Cardiac muscle cell (in vitro differentiated cells and primary cell): Measurements from ENCODE around the gene MCM8. TPM values are rescaled to one million over a fixed set of nuclear protein-coding genes. Genes with fewer than 3 reads are reported as not detected.

Experiments used
- DNase-seq, 2 donors: peaks; one replicate each; pipeline versions ENCODE4 v3.0.0 to v3.0.0-alpha.2; 2010 to 2017; ENCODE audit warnings: low read depth in 1 of 2, low spot score in 1 of 2
- H3K27ac ChIP-seq: fragments of 200-600 bp; sonication (generic); 2 replicates; pipeline ENCODE4 v1.5.1; 2016
- H3K27me3 ChIP-seq: fragments of 200-600 bp; sonication (generic); 2 replicates; pipeline ENCODE4 v1.6.0; 2016; ENCODE audit warnings: control low read depth
- H3K36me3 ChIP-seq: fragments of 200-600 bp; sonication (generic); 2 replicates; pipeline ENCODE4 v1.5.1; 2016; ENCODE audit warnings: control low read depth
- H3K4me1 ChIP-seq: fragments of 200-600 bp; sonication (generic); 2 replicates; pipeline ENCODE4 v1.8.1; 2017; ENCODE audit warnings: low read depth, mild to moderate bottlenecking, mixed run types
- H3K4me3 ChIP-seq: fragments of 200-600 bp; sonication (generic); 2 replicates; pipeline ENCODE4 v1.5.1; 2016; ENCODE audit warnings: mild to moderate bottlenecking
- H3K9me3 ChIP-seq: fragments of 200-600 bp; sonication (generic); 2 replicates; pipeline ENCODE4 v1.5.1; 2017; ENCODE audit warnings: low read depth, mild to moderate bottlenecking, control low read depth
- polyA plus RNA-seq: library from polyadenylated mRNA; unstranded; fragments of >200 nt; fragmentation: Nextera tagmentation; extraction: Ambion mirVana; gene quantifications from 2 replicates; pipeline ENCODE4 v1.2.1, GENCODE V29; 2016
- total RNA-seq: library from RNA; depleted of rRNA; stranded (reverse); fragments of >200 nt; gene quantifications from 2 replicates; pipeline ENCODE4 v1.2.3, GENCODE V29; 2016
- TF ChIP-seq, protein P1 (sequence below): IDR thresholded peaks from 2 replicates; pipeline ENCODE4 v1.5.1; 2012; ENCODE audit warnings: low read depth, mild to moderate bottlenecking, low read length

The MCM8 gene
- total and polyA plus RNA-seq, 2 experiments from 2014 or later: 1.5 to 9.4 TPM

DNA sequence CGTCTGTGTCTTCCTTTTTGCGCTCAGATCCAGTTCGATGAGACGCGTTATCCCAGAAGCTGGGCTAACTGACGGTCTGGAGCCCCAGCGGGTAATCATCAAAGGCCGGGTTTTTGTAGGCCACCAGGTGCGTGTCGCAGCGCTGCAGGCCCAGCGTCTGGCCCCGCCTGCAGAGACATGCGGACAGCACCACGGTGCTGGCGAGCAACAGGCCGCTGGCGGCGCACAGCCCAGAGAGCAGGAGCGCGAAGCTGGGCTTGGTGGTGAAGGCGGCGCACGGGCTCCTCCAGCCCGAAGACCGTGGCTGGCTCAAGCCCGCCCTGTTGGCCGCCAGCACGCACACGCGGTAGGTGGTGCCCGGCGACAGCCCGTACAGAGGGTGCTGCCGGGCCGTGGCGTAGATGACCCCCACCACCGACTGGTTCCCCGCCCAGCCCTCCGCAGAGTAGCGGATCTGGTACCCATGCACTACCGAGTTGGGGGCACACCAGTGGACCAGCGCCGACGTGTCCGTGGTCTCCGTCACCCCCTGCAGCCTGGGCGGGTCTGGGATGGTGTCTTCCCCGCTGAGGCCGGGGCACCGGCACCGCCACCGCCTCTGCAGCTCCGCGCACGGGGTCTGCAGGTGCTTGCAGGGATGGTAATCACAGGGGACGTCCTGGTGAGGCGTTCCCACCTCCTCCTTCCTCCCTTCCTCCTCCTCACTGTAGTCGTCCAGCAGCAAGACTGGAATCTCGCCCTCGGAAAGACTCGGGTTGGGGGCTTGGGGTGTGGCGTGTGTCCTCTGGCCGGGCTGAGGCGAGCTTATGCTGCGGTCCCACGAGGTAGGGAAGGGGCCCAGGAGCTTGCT, 90.7 kb downstream of the MCM8 start:
- Histone ChIP-seq H3K4me1 (peaks cover 22% of the 10 kb centered on the region), H3K9me3 (no peaks in the 10 kb centered on the region), H3K4me3 (no peak overlapping the region), H3K36me3 (peaks cover 78% of the 10 kb centered on the region), H3K27ac (peak overlapping the region; percentile 98), H3K27me3 (no peaks in the 10 kb centered on the region)
- no peak for DNase-seq
- TF ChIP-seq, protein P1, sequence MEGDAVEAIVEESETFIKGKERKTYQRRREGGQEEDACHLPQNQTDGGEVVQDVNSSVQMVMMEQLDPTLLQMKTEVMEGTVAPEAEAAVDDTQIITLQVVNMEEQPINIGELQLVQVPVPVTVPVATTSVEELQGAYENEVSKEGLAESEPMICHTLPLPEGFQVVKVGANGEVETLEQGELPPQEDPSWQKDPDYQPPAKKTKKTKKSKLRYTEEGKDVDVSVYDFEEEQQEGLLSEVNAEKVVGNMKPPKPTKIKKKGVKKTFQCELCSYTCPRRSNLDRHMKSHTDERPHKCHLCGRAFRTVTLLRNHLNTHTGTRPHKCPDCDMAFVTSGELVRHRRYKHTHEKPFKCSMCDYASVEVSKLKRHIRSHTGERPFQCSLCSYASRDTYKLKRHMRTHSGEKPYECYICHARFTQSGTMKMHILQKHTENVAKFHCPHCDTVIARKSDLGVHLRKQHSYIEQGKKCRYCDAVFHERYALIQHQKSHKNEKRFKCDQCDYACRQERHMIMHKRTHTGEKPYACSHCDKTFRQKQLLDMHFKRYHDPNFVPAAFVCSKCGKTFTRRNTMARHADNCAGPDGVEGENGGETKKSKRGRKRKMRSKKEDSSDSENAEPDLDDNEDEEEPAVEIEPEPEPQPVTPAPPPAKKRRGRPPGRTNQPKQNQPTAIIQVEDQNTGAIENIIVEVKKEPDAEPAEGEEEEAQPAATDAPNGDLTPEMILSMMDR: no peak

DNA sequence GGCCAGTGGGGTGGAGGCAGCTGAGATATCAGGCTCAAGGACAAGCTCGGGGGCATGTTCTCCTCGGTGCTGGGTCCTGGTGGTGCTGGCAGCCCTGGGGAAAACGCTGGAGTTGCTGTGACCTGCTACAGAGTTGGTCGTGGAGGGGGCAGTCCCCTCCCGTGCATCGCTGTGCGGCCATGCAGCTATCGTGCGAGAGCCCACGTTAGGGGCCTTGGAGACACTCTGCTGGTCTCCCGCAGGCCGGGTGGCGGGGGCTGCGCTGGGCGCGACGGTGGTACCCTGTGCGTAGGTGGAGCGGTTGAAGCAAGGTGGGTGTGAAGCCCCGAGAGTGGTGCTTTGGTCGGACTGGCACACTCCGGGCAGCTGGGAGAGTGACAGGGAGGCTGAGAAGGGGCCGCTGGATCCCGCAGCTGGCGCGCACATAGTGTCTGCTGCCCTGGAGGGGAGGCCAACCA, 91.4 kb downstream of the MCM8 start:
- no peak for DNase-seq

DNA sequence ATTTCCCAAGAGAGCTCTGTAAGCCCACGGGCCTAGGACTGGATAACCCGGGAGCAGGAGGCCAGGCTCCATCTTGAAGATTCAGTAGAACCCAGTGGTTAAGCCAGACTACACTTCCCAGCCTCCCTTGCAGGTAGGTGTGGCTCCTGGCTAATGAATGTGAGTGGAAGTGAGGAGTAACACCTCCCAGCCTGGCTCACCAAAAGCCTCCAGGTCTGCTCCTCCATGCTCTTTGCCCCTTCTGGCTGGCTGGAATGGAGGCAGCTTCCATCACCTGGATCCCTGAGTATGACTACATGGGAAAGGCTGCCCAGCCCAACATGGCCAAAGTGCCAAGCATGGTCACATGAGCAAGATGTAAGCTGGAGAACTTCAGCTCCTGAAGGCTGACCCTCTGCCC, 93.7 kb downstream of the MCM8 start:
- TF ChIP-seq, protein P1: no peak
- peaks cover 83% of the 10 kb centered on the region for H3K36me3 ChIP-seq
- DNase-seq: no peak
- no peaks in the 10 kb centered on the region for H3K27me3 ChIP-seq
- H3K4me3 ChIP-seq: no peak overlapping the region
- no peaks in the 10 kb centered on the region for H3K9me3 ChIP-seq
- H3K4me1 ChIP-seq: peaks cover 6% of the 10 kb centered on the region
- peak overlapping the region; percentile 68 for H3K27ac ChIP-seq

More for the DNA sequence above, 91.4 kb downstream of the MCM8 start:
- Histone ChIP-seq H3K9me3 (no peaks in the 10 kb centered on the region), H3K27ac (peak overlapping the region; percentile 98), H3K4me3 (no peak overlapping the region), H3K36me3 (peaks cover 79% of the 10 kb centered on the region), H3K4me1 (peaks cover 20% of the 10 kb centered on the region), H3K27me3 (no peaks in the 10 kb centered on the region)
- TF ChIP-seq, protein P1: no peak

DNA sequence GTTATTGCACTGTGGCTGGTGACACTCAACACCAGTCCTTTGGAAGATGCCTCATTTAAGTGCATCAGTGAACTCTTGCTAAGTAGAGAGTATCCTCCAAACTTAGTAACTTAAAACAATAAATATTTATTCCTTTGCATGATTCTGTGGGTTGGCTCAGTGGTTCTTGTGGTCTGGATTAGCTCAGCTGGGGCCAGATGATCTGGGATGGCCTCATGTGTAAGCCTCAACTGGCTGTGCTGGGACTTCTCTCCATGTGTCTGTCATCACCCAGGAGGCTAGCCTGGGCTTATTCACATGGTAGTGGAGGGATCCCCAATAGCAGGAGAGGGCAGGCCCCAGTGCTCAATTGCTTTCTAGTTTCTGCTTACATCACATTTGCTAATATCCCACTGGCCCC, 95.1 kb downstream of the MCM8 start:
- H3K4me3 ChIP-seq: no peak overlapping the region
- H3K4me1 ChIP-seq: peaks cover 14% of the 10 kb centered on the region
- H3K36me3 ChIP-seq: peaks cover 84% of the 10 kb centered on the region
- H3K27me3 ChIP-seq: no peaks in the 10 kb centered on the region
- no peaks in the 10 kb centered on the region for H3K9me3 ChIP-seq
- DNase-seq: no peak
- peak overlapping the region; percentile 68 for H3K27ac ChIP-seq
- TF ChIP-seq, protein P1: no peak

DNA sequence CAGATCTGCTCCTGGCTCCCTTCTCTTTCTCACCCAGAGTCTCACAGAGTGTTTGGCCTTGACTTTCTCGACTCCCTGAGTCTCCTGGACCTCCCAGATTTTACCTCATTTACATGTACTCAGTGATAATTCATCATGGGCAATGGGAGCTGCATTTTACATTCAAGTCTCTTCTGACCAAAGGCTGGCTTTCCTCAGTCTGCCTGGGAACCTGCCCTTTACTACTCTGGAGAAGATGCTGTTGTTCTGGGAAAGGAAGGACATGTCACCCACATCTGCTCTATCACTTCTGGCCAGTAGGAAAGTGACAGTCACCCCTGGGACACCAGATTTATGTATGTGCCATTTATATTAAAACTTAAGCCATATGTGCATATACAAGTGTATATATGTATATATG, 96.0 kb downstream of the MCM8 start:
- Histone ChIP-seq H3K27me3 (no peaks in the 10 kb centered on the region), H3K27ac (peak overlapping the region; percentile 68), H3K4me1 (peaks cover 19% of the 10 kb centered on the region), H3K36me3 (peaks cover 78% of the 10 kb centered on the region), H3K4me3 (no peak overlapping the region), H3K9me3 (no peaks in the 10 kb centered on the region)
- no peak for DNase-seq
- TF ChIP-seq, protein P1: no peak
